ENCODE measurements around the gene A2M.

The A2M gene

GRCh38 chr12:9122091-9122609, 6.4 kb upstream of the A2M start:
- DNase-seq (ENCODE audit: low read depth in 2 of 2) = no peak

- no peak for DNase-seq (ENCODE audit: low read depth in 2 of 2)
Measured at GRCh38 chr12:9120487-9121184, 4.9 kb upstream of the A2M start.

DNA sequence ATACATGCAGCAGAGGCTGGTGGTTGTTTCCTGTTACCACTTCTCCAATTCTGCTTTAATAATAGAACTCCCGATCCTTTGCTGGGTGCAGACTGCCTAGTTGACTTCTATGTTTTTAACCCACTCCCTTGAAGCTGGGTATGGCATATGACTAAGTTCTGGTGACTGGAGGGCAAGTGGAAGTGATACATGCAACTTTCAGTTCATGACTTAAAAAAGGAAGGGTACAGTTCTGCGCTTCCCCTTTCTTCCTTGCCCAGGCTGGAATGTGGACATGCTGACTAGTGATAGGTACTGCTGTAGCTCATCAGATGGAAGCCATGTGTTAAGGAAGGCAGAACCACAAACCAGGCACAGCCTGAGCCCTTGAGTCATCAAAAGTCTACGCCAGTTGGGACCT, 2.4 kb upstream of the A2M start:
- no peak for DNase-seq (ENCODE audit: low read depth in 2 of 2)

- DNase-seq (ENCODE audit: low read depth in 2 of 2) = no peak
Measured at GRCh38 chr12:9114946-9115345, 773 bp downstream of the A2M start.

DNA sequence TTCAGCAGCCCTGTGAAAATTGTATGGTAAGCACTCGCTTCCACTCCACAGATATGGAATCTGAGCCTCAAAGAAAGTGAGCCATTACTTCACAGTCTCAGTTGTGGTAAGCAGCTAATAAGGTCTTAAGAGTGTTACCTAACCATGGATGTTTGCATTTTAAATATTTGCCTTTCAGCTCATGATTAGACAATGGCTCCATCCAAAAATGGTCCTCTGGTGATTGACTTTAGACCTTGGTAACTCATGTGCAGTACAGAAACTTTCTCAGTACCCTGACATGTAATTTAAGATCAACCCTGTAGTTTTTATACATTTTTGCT, 1.8 kb downstream of the A2M start:
- DNase-seq (ENCODE audit: low read depth in 2 of 2) = no peak

DNA sequence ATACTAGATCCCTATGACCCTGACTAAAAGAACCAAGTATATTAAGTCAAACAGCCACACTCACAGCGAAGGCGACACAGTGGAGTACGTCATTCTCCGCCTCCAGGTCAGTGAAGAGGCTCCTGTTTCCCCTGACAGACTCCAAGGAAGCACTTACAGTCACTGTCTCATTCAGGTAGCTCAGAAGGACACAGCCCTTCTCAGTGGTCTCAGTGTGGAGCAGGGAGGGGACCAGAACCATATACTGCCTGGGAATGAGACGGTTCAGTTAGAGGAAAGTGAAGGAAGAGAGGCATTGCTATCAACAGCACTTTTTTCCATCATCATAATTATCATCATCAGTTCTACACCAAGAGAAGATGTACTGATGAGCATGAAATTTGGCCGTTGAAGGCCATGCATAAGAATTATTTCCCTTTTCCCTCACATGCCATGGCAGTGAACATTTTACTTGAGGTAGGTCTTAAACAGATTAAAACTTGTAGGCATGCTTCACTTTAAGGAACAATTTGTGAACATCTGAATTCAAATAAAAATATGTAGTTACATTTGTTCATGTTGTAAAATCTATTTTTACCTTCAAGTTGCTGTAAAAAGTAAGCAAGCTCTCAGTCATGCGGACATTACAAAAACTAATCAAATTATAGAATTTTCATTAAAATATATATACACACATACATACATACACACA, 2.3 kb downstream of the A2M start:
- no peak for DNase-seq (ENCODE audit: low read depth in 2 of 2)

GRCh38 chr12:9112076-9112853, 3.5 kb downstream of the A2M start:
- DNase-seq (ENCODE audit: low read depth in 2 of 2) = no peak

DNA sequence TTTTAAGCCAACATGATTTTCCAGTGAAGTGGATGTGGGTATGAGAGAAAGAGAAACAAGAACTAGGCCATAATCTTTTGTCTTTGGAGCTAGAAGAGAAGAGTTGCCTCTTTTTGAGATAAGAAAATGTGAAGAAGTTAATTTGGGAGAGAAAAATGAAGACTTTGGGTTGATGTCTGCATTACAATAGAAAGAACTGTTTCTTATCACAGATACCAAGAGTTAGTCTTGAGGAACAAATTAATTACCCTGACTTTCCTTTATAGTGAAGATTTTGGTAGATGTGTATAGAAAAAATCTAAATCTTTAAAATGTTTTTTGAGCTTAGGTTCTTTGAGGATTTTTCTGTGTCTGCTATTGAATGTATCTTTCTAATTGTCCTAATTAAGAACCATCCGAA, 4.2 kb downstream of the A2M start:
- no peak for DNase-seq (ENCODE audit: low read depth in 2 of 2)

DNA sequence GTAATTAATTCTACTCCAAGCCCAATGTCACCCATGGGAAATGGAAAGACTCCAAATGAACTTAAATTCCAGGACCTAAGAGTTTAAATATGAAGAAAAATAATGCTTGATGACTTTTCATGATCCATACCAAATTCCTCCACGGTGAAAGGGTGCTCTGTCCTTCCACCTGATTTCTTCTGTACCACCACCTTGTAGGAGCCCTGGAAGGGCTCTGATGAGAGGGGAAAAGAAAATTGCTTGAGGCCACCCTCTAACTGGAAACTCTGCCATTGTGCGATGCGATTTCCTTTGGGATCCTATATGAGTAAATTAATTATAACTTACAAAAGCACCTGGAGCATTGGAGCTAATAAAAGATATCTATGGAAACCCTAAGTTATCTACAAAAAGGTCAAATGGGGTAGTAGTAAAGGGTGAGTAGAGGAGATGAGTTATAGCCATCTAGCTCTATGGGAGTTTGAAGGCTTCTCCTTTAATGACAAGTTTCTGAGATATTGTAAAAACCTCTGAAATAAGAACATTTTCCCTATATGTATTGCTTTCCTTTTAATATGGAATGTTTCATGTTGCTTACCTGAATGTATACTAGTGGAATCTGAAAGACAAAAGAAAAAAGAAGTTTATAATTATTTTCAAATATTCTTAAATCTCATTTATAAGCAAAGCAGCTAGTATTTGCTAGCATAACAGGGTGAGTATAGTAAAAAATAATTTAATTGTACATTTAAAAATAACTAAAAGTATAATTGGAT, 5.8 kb downstream of the A2M start:
- DNase-seq (ENCODE audit: low read depth in 2 of 2) = no peak

DNA sequence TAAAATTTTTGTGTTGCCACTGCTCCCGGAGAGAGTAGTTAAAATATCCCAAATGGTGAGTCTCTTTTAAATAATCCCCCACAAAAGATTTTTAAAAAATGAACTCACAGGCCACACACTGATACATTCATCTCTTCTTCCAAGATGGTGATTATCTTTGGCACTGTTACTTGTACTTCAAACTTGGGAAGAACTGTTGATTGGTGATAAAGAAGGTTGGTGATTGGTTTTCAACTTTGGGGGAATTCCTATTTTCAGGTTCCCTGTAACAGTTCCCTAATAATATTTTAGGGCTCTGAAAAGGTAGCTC, 6.6 kb downstream of the A2M start:
- no peak for DNase-seq (ENCODE audit: low read depth in 2 of 2)

DNA sequence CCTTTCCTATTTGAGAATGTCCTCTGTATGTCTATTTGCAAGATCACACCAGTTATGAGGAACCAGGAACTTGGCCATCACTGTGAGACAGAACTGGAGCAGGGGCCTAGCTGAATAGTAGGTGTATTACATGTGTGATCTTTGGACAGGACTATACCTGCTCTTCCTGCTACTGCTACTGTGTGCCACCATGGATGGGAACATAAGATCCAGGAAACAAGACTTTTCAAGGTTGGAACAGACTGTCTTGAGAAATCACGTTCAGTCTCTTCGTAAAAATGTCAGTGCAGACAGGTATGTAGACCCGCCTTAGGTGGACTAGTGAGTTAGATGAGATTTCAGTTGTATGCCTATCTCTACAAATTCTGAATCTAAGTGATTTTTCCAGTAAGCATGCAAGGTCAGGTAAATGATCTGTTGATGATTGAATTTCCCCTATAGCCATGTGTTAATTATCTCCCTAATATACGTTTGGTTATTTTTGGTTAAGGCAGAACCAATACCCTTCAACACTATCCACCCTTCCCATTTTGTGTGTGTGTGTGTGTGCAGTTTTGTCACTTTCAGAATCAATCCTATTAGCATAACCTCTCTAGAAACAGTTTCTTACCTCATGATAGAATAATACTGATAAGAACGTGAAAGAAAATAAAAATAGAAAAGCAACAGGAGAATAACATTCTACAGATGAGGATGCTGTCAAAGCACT, 7.1 kb downstream of the A2M start:
- no peak for DNase-seq (ENCODE audit: low read depth in 2 of 2)

DNA sequence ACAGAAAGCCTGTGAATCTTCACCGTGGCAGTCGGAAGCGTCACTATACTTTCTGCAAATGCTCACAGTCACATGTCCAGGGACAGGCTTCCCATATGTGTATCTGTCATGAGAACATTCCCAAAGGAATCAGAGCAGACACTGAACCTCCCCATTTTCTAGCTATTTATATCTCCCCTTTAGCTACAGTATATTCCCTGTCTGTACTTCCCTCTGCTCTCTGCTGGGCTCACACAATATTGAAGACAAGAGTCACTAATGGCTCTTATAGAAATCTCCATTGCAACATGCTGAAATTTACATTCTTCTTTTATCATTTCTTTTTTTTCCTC, 8.2 kb downstream of the A2M start:
- no peak for DNase-seq (ENCODE audit: low read depth in 2 of 2)

GRCh38 chr12:9106610-9107541, 8.8 kb downstream of the A2M start:
- DNase-seq (ENCODE audit: low read depth in 2 of 2) = no peak

DNA sequence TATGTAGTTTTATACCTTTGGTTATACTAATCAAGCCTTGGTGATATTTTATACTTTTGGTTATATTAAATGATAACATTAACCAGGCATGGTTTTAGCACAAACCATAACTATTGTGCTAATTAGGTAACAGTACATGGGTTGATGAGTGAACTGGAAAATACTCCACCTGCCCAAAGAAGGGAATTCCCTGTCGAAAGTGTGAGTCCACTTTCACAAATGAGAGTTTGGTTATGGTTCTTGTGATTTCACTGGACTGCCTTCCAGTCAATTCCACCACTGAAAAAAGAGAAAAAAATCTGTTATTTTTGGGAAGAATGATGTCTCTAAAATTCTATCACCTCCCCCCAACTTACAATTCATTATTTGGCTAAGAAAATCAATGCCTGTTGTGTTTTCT, 9.7 kb downstream of the A2M start:
- DNase-seq (ENCODE audit: low read depth in 2 of 2) = no peak

GRCh38 chr12:9104767-9105423, 10.8 kb downstream of the A2M start:
- no peak for DNase-seq (ENCODE audit: low read depth in 2 of 2)

GRCh38 chr12:9104087-9104486, 11.6 kb downstream of the A2M start:
- DNase-seq (ENCODE audit: low read depth in 2 of 2) = no peak

- DNase-seq (ENCODE audit: low read depth in 2 of 2) = no peak
Measured at GRCh38 chr12:9103050-9103849, 12.5 kb downstream of the A2M start.

GRCh38 chr12:9101018-9101687, 14.6 kb downstream of the A2M start:
- no peak for DNase-seq (ENCODE audit: low read depth in 2 of 2)

Measured in stimulated activated CD8-positive, alpha-beta memory T cell treated with anti-CD3 and anti-CD28 coated beads, Interleukin-2, amount 100 ng/mL, for 1 hour (primary cell).